GM19328 (cell line): Measurements from ENCODE around the gene CAGE1.
A peak's percentile ranks its signal among the peaks of the same experiment; 100 is the strongest.

Source experiments
- ATAC-seq: cut with Tn5 transposase; IDR thresholded peaks from one replicate; pipeline ENCODE4 v1.9.1; 2021; ENCODE audit warnings: mild to moderate bottlenecking, moderate library complexity; ENCODE audit not compliant: unreplicated experiment

The CAGE1 gene

GRCh38 chr6:7389451-7390225, at the start of gene CAGE1, which contains the start of gene RIOK1:
CAGE1 (minus strand) TSS chr6:7389742; CDS start chr6:7387173, 2,569 bp downstream.
RIOK1 (plus strand) TSS chr6:7389808; CDS start chr6:7390003, 195 bp downstream.
- ATAC-seq = peak; percentile 96

GRCh38 chr6:7439228-7439627, 49.7 kb upstream of the CAGE1 start:
- no peak for ATAC-seq

GRCh38 chr6:7438011-7438410, 48.5 kb upstream of the CAGE1 start:
- no peak for ATAC-seq

- no peak for ATAC-seq
These were observed 45.1 kb upstream of the CAGE1 start for GRCh38 chr6:7434672-7435071.

GRCh38 chr6:7433121-7433617, 43.6 kb upstream of the CAGE1 start:
- ATAC-seq = no peak

- no peak for ATAC-seq
These were observed 43.0 kb upstream of the CAGE1 start for GRCh38 chr6:7432391-7433120.

GRCh38 chr6:7431674-7432390, 42.3 kb upstream of the CAGE1 start:
- no peak for ATAC-seq

GRCh38 chr6:7431313-7431673, 41.8 kb upstream of the CAGE1 start:
- ATAC-seq = no peak

- ATAC-seq = no peak
These were observed 37.1 kb upstream of the CAGE1 start for GRCh38 chr6:7426447-7427169.

GRCh38 chr6:7425808-7426190, 36.3 kb upstream of the CAGE1 start:
- no peak for ATAC-seq

- ATAC-seq = no peak
These were observed 35.6 kb upstream of the CAGE1 start for GRCh38 chr6:7424967-7425807.

GRCh38 chr6:7424058-7424457, 34.5 kb upstream of the CAGE1 start:
- ATAC-seq = no peak

- no peak for ATAC-seq
These were observed 31.5 kb upstream of the CAGE1 start for GRCh38 chr6:7421066-7421465.

- no peak for ATAC-seq
These were observed 29.5 kb upstream of the CAGE1 start for GRCh38 chr6:7419065-7419464.

- ATAC-seq = no peak
These were observed 28.8 kb upstream of the CAGE1 start for GRCh38 chr6:7418238-7418905.

- no peak for ATAC-seq
These were observed 28.1 kb upstream of the CAGE1 start for GRCh38 chr6:7417684-7418083.

GRCh38 chr6:7414811-7415210, 25.3 kb upstream of the CAGE1 start:
- ATAC-seq = no peak

- no peak for ATAC-seq
These were observed 23.7 kb upstream of the CAGE1 start for GRCh38 chr6:7413151-7413823.

- no peak for ATAC-seq
These were observed 21.8 kb upstream of the CAGE1 start for GRCh38 chr6:7411328-7411727.
